HPDE6-E6E7 (cell line): ENCODE data around the gene MYO5B.

ENCODE experiments used
- DNase-seq: peaks from one replicate; pipeline ENCODE4 v3.0.0; 2011; ENCODE audit warnings: missing footprints; ENCODE audit errors: extremely low spot score

Gene MYO5B

DNA sequence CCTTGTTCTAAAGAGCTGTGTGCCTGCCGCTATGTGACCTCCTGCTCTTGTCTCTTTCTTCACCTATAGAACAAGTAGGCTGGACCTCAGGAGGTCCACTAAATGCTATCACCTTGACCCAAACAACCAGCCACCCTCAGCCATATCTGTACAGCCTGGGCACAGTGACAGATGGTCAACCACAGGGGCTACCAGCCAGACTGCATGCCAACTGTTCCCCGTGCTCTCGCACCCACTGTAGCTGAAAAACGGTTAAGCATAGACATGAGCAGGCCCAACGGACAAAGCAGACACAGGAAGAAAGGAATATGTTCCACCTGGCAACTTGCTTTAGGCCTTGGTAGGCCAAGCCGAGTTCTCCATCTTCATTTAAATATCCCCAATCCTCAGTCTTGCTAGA, 338.5 kb downstream of the MYO5B start:
- DNase-seq, result no peak

DNA sequence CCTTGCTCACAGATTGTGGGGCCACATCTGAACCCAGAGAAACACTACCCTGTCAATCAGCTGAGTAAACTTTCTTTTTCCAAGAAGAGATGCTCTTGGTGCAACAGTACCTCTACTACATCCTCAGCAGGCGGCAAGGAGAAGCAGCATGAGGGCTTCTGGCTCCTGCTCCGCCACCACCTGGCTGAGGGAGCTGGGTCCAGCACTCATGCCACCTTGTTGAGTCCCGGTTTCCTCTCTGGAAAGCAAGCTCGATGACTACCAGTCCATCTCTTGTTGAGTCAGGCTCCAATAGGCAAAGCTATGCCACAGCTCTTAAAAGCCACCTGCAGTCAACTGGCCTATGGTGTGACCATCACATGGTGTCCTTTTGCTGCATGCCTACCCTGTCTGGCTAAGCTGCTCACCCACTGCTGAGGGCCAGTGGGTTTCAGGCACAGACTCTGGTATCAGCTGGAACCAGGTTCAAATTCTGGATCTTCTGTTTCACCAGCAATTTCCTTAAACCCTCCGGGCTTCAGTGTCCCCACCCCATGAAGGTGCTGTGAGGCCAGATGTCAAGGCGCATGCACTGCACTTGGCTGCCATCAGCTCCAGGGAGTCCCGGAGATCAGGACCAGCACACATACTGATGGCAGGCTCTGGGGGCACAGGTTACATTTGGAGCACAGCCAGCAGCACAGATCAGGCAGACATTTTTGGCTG, 339.1 kb downstream of the MYO5B start:
- DNase-seq, result no peak

DNA sequence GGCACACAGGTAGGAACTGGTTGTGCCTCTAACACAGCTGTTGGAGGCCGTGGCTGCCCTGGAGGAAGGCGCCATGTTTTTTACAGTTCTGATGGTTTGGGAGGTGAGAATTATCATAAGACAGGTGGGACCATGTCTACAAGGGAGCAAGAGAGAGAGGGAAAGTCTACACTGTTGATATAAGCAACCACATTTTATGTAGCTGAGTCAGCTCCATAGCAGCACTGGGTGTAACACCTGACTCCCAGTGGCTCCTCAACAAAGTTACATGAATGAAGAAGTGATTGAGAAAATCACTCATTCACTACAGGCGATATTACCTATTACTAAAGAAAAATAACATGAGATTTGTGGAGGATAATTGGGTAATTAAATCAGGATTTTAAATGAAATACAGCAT, 340.3 kb downstream of the MYO5B start:
- DNase-seq, result no peak

DNA sequence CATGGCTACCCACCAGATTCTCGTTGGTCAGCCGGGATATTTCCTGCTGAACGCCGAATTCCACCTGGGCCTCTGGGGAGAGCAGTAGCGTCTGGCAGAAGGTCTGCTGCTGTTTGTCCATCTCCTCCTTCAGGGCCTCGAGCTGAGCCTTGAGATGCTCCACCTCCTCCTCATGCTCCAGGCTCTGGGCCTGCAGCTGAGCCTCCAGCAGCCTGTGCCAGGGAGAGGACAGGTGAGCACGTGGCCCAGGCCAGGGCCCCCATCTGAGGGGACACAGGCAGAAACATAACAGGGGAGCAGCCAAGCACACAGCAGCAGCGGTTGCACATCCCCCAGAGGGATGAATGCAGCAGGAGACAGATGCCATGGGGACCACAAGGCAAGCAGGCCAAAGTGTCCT, 341.5 kb downstream of the MYO5B start:
- DNase-seq, result no peak

DNA sequence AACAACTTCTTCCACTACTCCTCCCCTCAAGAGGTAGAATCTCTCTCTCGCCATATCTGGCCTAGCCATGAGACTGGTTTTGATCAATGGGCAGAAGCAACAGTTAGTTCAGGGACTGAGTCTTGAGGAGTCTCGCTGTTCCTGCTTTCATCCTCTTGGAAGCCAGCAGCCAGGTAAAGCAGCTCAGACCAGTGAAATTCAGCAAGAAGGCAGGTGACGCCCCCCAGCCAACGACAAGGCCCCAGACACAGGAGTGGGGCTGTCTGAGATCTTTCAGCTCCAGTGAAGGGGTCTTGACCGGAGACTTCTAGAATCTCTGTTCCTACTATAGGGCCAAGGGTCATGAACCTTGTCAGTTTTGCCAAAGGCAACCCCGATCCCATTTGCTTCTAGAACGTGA, 341.9 kb downstream of the MYO5B start:
- DNase-seq, result no peak

DNA sequence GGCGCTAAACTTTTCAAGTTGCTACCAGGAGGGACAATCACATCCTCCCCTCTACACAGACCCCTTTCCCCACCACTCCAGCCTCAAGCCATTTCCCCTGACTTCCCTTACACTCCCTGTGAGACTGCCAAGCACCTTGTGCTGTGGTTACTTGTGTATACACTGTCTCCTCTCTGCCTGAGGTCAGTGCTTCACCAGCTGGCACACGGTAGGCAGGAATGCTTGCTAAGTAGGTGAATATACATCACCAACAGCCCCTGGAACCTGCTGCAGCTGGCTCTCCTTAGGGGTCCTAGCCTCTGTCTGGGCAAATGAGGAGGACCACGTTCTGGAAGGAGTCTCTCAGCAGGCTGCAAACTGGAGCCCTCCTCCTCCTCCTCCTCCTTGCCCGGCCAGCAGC, 343.3 kb downstream of the MYO5B start:
- no peak for DNase-seq

DNA sequence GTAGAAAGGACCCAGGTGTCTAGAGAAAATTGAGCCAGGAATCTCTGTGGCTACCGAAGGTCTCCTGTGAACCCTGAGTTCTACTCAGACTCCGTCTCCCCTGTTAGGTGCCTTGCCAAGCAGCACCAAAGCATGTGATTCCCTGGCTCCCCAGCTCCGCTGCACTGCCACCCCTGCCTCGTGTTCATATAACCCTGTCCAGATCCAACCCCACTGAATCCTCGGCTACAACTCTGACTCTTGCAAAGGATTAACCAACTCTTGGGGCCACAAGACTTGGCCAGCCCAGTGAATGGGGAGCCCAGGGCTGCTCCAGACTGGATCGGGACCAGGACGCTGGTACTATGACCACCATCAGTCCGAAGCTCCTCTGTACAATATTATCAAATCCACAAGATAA, 344.3 kb downstream of the MYO5B start:
- DNase-seq, result no peak

DNA sequence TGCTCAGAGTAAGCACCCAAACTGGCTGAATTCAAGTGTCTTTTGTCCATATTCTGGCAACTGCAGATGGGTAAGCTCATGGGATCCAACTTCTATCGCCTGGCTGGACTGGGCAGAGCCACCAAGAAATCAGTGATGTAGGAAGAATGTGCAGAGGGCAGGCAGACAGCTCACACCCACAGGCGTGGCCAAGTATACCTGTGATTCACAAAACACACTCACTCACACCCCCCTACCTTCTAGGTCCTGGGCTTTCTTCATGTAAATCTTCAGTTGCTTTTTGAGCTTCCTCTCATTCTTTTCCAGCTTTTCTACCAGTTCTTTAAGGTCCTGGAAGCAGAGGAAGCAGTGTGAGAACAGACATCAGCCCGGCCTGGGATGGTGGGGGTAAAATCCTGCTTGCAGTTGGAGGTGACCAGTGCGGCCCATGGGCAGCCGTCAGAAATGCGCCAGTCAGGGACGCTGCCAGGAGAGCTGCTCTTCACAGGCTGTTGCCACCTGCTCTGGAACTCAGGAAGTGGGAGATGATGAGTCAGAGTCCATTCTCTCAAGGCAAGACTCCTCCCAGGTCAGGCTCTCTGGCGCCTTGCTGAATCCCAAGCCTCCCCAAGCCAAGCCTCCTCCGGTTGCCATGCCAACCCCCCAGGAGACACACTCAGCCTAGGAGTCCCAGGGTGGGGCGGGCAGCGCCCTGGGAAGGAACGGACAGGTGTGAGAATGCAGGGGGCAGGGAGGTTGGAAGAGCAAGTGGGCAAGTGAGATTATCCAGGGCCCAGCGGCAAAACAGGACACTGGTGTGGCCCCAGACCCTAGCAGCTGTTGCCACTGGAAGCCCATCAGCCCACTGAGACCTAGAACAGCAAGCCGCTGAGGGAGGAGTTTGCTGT, 345.4 kb downstream of the MYO5B start:
- DNase-seq, result peak; percentile 99

DNA sequence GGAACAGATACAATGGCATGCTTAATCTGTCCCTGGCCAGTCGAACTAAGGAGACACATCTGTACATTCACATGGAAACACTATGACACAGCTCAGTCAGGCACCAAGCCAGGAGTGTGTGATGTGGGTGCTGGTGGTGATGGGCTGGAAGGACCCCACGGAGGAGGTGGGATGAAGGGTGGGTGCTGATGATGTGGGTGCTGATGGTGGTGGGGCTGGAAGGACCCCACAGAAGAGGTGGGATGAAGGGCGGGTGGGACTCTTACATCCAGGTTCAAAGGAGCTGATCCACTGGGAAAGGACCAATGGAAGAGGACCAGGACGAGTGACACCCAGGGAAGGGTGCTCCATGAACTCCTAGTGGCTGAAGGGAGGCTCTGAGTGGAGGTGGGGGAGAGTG, 346.8 kb downstream of the MYO5B start:
- no peak for DNase-seq

DNA sequence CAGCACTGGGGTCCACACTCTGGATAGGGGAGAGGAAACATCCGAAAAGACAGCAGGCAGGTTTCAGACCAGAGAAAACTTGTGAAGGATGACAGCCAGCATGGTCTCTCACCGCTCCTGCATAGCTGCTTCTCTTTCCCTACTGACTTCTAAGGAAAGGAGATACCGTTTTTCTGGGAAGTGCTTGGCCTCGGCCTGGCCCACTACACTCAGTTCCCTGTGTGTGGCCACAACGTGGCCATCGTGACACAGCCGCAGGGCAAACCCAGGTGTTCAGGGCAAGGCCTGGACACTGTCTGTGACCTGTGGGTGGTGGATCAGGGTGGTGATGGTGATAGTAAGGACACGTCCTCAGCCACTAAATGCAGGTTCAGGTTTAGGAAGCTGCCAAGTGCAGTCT, 347.4 kb downstream of the MYO5B start:
- DNase-seq, result no peak

DNA sequence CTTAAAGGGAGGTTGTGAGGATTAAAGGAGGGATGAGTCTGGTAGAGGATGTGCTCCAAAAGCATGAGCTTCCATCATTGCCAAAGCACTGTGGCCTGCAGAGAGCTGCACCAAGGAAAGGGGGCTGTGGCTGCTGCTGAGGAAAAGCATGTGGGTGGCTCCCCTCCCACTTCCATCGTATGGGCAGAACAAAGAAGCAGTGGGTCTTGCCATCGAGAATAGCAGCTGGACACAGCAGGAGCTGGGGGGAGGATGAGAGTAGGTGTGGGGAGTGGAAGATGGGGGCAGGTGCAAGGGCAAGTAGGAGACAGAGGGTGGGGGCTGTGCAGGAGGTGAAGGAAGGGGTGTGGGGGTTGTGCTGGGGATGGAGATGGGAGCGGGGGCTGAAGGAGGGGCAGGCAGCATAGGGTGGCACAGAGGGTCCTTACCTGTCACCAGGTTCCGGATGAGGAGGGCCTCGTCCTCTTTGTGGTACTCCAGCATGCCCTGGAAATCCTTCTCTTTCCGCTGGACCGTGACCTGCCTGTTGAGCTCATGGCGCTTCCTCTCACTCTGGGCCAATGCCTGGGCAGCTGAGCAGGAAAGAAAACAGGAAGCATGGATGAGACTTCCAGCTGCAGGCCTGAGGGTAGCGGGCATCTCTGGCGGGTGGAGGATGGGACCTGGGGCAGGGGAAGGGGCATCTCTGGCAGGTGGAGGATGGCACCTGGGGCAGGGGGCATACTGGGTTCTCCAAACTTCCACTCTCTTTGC, 348.1 kb downstream of the MYO5B start:
- DNase-seq, result no peak

DNA sequence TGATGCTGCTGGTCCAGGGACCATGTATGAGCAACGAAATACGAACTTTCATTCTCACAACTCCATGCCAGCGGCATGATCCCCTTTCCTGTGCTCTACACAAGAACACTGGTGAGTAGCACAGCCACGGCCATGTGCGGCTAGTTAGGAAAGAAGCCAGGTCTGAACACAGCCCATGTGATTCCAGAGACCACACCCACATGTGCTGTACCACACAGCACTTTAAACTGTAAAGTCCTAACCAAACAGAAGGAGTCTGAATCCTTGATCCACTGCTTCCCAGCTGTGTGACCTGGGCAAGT, 348.6 kb downstream of the MYO5B start:
- no peak for DNase-seq

DNA sequence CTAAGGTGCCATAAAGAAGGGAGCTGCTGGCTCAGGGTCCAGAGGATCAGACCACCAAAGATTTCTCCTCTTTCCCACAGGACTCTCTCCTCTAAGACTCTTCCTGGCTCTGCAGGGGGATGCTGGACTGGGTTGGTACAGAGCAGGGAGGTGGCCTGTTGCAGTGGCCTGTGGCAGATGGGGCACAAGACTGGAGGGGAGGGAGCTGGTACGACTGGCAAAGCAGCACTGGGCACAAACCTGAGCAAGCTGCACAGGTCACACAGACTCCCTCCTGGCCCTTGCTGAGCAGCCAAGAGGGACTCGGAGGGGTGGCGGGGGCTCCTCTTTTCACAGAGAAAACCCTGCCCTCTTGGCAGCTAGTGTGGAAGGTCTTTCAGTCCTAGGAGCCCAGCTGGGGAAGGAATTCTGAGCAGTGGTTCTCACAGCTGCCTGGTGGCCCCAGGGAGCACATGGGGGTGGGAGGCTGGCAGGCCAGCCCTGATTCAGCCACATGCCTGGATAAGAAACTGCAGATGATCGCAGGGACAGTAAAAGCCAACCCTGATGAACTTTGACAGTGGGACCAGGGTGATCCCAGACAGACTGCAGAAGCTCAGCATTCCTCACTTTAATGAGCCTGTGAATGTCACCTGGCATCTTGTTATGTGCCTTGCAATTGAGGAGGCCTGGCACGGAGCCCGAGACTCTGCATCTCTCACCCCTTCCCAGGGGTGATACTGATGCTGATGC, 349.2 kb downstream of the MYO5B start:
- DNase-seq, result no peak

DNA sequence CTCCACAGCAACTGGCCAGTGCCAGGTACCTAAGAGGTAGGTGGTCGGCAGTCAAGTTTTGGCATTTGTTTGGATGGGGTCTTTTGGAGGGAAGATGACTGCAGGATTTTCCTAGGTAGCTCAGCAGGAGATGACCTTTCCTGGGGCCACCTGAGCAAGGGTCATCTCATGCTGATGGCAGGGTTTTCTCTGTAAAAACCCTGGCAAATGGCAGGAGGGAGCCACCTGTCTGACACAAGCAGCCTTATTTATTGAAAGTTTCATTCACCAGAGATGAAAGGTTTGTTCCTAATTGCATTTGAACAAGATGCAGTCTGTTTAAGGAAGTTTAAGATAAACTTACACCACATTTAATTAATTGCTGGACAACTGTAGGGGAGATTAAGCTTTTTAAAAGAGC, 350.0 kb downstream of the MYO5B start:
- DNase-seq, result no peak

DNA sequence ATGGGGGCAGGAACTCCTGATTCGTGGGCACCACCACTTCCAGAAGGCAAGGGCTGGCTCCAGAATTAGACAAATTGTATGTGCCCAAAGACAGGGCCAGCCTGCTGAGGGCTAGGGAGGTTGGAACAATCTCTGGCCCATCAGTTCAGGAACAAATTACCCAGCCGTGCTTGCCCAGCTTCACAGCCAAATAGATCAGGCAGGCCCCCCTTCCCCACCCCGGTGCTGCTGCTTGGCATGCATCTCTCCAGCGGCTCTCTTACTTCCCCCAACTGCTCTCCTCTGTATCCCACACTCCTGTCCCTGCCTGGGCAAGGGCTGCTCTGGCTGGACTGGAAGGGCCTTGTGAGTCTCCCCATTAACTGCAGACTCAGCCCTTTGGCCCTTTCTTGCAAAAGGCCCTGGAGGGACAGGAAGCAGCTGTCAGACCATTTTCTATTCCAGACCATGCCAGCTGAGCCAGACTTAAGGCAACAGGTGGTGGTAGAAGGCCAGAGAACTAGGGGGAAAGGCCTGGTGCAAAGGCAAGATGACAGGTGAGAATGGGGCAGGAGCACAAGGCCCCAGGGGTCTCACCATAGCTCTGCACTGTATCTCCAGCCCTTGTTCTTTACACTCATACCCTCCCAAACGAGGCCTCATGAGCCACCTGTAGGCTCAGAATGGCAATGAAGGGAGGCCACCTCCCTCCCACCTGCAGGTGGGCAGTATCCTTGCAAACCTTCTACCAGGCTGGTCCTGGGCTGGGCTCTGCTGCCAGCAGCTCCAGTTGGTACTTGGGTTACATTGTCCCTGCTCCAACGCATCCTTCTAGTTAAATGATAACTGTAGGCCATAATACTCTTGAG, 350.9 kb downstream of the MYO5B start:
- no peak for DNase-seq

DNA sequence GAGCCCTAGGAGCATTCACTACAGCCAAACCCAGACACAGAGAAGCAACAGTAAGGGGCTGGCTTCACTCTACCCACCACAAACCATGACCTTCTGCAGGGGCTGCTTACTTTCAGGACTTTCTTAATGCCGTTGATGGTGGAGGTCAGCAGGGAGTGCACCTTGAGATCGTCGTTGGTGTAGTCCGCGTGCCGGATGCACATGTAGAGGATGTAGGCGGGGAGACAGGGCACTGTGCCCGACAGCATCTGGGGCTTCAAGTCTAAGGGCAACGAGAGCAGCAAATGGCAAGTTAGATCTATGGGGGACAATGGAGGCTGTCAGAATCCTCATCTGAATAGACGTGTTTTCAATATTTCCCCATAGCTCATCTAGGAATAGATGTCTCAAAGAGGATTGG, 351.8 kb downstream of the MYO5B start:
- no peak for DNase-seq

DNA sequence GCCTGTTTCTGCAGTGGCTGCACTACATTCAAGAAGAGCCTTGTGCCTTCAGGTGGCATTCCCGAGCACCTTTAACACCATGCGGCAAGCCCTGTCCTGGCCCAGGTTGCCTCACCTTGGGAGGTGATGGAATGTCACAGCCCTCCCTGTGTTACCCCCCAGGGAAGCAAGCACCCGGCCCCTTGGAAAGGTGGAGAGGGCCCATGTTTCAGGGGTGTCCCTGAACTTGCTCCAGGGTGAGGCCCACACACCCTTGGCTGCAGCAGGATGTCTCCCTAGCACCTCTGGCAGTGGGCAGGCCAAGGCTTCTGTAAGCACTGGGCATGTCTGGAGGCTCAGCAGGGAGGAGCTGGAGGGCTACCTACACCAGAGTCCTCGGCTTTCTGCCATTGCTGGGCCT, 352.3 kb downstream of the MYO5B start:
- no peak for DNase-seq

DNA sequence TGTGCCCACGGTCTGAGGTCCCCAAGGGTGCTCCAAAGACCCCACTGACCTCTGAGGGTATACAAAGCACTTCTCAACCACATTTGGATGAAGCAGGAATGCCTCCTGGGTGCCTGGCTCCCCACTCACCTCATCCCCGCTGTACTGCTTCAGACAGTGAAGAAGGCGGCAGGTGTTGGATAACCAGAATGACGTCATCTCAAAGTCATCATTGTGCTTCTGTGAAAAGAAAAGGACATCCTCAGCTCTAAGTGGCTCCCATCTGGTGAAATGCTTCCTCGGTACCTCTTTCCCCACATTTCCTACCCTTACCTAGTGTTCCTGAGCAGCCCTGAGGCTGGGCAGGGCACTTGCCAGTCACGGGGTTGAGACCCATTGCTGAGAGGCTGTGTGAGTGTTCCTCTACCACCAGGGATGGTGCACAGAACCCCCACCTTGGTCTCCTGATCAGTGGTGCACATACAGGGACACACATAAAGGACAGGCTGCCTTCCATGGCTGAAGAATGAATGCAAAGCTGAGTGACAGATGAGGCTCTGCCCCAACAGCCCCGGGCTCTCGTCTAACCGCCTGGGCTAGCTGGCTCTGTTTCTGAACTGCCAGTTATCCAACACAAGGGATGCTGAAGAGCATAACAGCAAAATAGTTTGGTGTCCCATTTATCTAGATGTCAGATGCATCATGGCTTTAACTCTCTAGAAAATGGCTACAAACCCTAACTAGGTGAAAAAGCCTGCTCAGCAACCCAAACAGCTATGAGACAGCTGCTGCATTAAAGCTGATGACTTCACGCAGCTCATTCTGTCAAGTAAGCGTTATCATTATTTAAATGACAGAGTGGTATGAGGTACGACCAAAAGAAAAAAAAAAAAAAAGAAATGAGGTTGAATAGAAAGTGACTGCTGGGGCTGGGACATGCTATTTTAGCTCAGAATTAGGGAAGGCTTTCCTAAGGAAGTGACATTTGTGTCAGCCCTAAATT, 353.4 kb downstream of the MYO5B start:
- no peak for DNase-seq

DNA sequence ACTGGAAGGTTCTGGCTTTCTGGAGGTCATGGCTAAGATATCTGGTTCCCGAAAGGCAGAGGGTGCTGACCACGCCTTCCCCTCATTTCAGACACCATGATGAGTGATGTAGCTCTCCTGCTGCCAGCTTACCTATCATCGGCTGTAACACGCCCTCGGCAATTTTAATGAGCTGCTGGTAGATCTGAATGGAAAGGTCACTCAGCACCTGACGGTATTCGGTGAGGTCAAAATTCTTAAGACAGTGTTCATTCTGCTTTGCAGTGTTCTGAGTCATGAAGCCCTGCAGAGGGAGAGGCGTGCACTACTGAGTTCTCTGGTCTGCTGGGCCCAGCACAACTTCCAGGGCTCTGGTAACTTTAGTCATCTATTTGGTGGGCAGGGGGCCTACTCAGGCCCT, 355.9 kb downstream of the MYO5B start:
- DNase-seq, result peak; percentile 90

DNA sequence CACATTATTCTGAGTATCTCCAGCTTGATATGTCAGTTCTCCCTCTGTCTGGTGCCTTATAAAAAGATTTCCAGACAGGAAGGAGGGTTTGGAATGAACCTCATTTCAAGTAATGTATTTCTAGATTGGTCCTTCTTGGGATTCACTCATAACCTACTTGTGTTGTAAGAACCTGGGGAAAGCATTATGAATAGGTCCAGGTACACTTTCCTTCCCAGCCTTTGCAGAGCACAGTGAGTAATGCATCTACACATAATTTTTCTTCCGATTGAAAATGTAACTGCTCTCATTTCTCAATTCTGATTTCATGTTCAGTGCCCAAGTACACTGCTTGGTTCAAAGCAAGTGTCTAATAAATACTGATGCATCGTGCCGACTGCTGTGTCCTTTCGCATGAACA, 356.6 kb downstream of the MYO5B start:
- DNase-seq, result no peak
